DND-41 (cell line): Measurements from ENCODE around the gene CDIPT.
"Not testable (repeated sequence)": the region's sequence is repeated elsewhere in the genome, so short reads cannot be mapped to it uniquely, and the experiment has no call there.

Source experiments
- ATAC-seq: fragments of 200-7000 bp; cut with Tn5 transposase; 3 replicates; pipeline ENCODE4 v1.9.1; 2021; ENCODE audit warnings: low read depth; ENCODE audit not compliant: insufficient read depth
- DNase-seq: peaks from one replicate; pipeline ENCODE4 v3.0.0-alpha.2; 2020
- H2AFZ ChIP-seq: 2 replicates; pipeline ENCODE4 v1.6.0; 2012; ENCODE audit warnings: low read depth, low read length
- H3K27ac ChIP-seq: 2 replicates; pipeline ENCODE4 v1.5.1; 2012; ENCODE audit warnings: low read length, inconsistent platforms
- H3K27me3 ChIP-seq: fragments of 200-600 bp; sonication (generic); 2 replicates; pipeline ENCODE4 v1.6.0; 2012; ENCODE audit warnings: low read length, mild to moderate bottlenecking, inconsistent platforms; ENCODE audit not compliant: insufficient read depth, poor library complexity
- H3K36me3 ChIP-seq: 2 replicates; pipeline ENCODE4 v1.5.1; 2012; ENCODE audit warnings: low read length, inconsistent platforms; ENCODE audit not compliant: insufficient read depth
- H3K4me1 ChIP-seq: 2 replicates; pipeline ENCODE4 v1.5.1; 2012; ENCODE audit warnings: mild to moderate bottlenecking, low read length; ENCODE audit not compliant: insufficient read depth
- H3K4me2 ChIP-seq: 2 replicates; pipeline ENCODE4 v1.6.0; 2012; ENCODE audit warnings: mild to moderate bottlenecking, moderate library complexity, low read length, inconsistent platforms; ENCODE audit not compliant: insufficient read depth
- H3K4me3 ChIP-seq, 2 experiments: fragments of 200-600 bp in 1 of 2; shearing (Covaris generic) in 1 of 2; 2 replicates each; pipeline ENCODE4 v1.5.1; 2012 to 2016; ENCODE audit warnings: inconsistent platforms in 2 of 2, low read length in 2 of 2, mild to moderate bottlenecking in 2 of 2, low read depth in 1 of 2, moderate library complexity in 1 of 2
- H3K79me2 ChIP-seq: 2 replicates; pipeline ENCODE4 v1.6.0; 2012; ENCODE audit warnings: low read length, inconsistent platforms; ENCODE audit not compliant: insufficient read depth
- H3K9ac ChIP-seq: 2 replicates; pipeline ENCODE4 v1.6.0; 2012; ENCODE audit warnings: low read depth, mild to moderate bottlenecking, inconsistent platforms, low read length, moderate library complexity
- H3K9me3 ChIP-seq: 2 replicates; pipeline ENCODE4 v1.5.1; 2012; ENCODE audit warnings: low read length, moderate library complexity, mild to moderate bottlenecking, inconsistent platforms; ENCODE audit not compliant: insufficient read depth, severe bottlenecking
- H4K20me1 ChIP-seq: 2 replicates; pipeline ENCODE4 v1.6.0; 2012; ENCODE audit warnings: low read length; ENCODE audit not compliant: insufficient read depth
- CTCF ChIP-seq: IDR thresholded peaks from 2 replicates; pipeline ENCODE4 v1.5.1; 2012; ENCODE audit warnings: borderline replicate concordance, low read length, moderate library complexity, mild to moderate bottlenecking; ENCODE audit not compliant: poor library complexity, severe bottlenecking; ENCODE audit errors: extremely low read depth
- EZH2 ChIP-seq: IDR thresholded peaks from 3 replicates; pipeline ENCODE4 v1.6.1; 2012; ENCODE audit warnings: borderline replicate concordance, low read depth, mild to moderate bottlenecking, moderate library complexity, low read length, inconsistent platforms; ENCODE audit not compliant: severe bottlenecking

The CDIPT gene

DNA sequence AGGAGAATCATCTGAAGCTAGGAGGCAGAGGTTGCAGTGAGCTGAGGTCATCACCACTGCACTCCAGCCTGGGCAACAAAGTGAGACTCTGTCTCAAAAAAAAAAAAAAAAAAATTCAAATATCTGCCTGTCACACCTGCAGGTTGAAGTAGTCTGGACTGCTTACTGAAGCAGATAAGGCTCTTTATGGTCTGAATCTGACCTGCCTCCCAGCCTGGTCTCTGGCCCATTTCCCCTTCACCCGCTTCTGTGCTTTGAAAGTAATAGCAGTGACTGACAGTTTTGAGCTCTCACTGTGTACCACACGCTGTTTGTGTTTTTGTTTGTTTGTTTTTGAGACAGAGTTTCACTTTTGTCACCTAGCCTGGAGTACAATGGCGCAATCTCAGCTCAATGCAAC, 30.5 kb upstream of the CDIPT start:
- Histone ChIP-seq H3K4me1 (no peaks in the 10 kb centered on the region), H3K36me3 (no peaks in the 10 kb centered on the region), H3K9ac (no peak overlapping the region), H4K20me1 (peaks cover 8% of the 10 kb centered on the region; the same call in 1 of the 2 replicates), H3K9me3 (no peaks in the 10 kb centered on the region), H3K27ac (no peak overlapping the region), H2AFZ (no peak overlapping the region), H3K4me3 (no peak overlapping the region), H3K27me3 (peaks cover 8% of the 10 kb centered on the region), H3K4me2 (no peak overlapping the region), H3K79me2 (no peaks in the 10 kb centered on the region)
- DNase-seq, result no peak
- no peak for ATAC-seq
- TF ChIP-seq EZH2, result no peak
- TF ChIP-seq CTCF, result no peak

DNA sequence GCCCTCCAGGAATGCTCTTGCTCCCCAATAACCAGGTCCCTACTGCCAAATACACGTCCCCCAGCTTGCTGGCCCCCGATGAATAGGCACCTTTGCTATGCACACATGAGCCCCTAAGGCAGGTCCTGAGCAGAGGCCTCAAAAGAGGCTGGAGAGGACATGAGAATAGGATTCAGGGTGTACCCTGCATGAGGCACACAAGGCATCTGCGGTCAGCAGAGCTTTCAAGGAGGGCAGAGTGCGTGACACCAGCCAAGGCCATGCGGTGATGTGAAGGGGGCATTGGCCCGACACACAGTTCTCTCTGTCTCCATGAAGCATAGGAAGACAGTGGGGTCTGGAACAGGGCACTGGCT, 29.4 kb upstream of the CDIPT start:
- H3K9me3 ChIP-seq, result no peaks in the 10 kb centered on the region
- H3K4me1 ChIP-seq, result no peaks in the 10 kb centered on the region
- H3K4me2 ChIP-seq, result no peak overlapping the region
- H2AFZ ChIP-seq, result no peak overlapping the region
- no peaks in the 10 kb centered on the region for H3K27me3 ChIP-seq
- no peak overlapping the region for H3K4me3 ChIP-seq
- no peaks in the 10 kb centered on the region for H3K36me3 ChIP-seq
- TF ChIP-seq CTCF (no peak), EZH2 (no peak)
- no peak overlapping the region for H3K9ac ChIP-seq
- no peak overlapping the region for H3K27ac ChIP-seq
- H3K79me2 ChIP-seq, result no peaks in the 10 kb centered on the region
- DNase-seq, result no peak
- ATAC-seq, result no peak
- 0 out of 2 replicates have a peak, but pooled peaks cover under 1% of the 10 kb centered on the region for H4K20me1 ChIP-seq

DNA sequence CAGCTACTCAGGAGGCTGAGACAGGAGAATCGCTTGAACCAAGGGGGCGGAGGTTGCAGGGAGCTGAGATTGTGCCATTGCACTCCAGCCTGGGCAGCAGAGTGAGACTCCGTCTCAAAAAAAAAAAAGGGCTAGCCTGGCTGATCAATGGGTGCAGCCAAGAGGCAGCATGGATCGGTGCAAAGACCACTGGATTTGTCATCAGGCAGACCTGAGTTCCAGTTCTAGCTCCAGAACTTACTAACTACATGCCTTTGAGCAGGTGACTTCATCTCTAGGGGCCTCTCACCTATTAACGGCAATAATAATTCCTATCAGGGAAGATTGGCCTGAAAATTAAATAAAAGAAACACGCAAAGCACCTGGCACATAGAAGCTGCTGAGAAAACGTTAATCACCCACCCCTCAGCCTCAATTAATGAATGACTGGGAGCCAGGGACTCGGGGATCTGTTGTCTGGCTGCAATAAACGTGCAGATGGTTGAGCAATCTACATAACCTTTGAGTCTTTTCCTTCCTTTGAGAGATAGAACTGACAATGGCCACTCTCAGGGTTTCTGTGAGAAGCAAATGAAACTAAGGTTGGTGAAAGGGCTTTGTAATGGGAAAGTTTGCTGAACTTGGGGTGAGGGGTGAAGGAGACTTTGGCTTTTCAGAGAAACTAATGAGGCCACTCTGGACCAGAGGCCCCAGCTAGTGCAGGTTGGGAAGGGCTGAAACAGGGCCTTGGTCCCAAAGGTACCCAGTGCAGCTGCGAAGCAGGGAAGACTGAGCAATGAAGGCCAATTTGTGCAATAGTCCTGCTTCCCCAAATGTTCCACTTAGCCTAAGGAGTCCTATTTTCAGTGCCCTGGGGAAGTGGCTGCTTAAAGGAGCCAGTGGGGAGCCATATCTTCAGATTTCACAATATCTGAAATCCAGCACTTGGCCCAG, 28.8 kb upstream of the CDIPT start:
- Histone ChIP-seq H2AFZ (no peak overlapping the region), H3K27me3 (no peaks in the 10 kb centered on the region), H3K36me3 (no peaks in the 10 kb centered on the region), H3K9me3 (no peaks in the 10 kb centered on the region), H3K79me2 (no peaks in the 10 kb centered on the region), H3K4me2 (no peak overlapping the region), H3K4me1 (no peaks in the 10 kb centered on the region), H3K4me3 (no peak overlapping the region), H3K27ac (no peak overlapping the region), H4K20me1 (no peaks in the 10 kb centered on the region), H3K9ac (no peak overlapping the region)
- DNase-seq (no peak), ATAC-seq (no peak)
- no peak for TF ChIP-seq EZH2
- no peak for TF ChIP-seq CTCF

DNA sequence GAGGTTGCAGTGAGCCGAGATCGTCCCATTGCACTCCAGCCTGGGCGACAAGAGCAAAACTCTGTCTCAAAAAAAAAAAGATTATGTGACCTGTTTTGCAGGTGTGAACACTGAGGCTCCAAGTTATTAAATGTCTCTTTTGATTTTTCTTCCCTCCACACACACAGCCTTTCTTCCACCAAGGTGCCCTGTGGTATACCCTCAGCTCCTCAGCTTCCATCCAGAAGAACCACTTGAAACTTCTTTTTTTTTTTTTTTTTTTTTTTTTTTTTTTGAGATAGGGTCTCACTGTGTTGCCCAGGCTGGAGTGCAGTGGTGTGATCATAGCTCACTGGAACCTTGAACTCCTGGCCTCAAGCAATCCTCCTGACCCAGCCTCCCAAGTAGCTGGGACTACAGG, 26.3 kb upstream of the CDIPT start:
- H3K9ac ChIP-seq, H3K79me2 ChIP-seq, H3K4me2 ChIP-seq, H3K4me1 ChIP-seq, ATAC-seq, H4K20me1 ChIP-seq, H3K36me3 ChIP-seq, H3K27ac ChIP-seq, H3K9me3 ChIP-seq, DNase-seq, H3K4me3 ChIP-seq, H3K27me3 ChIP-seq, H2AFZ ChIP-seq: not testable (repeated sequence)
